Stimulated activated naive B cell treated with anti-CD40 and anti-IgM and Interleukin-4, amounts not matched to agents 10 μg/mL and 1 μg/mL and 100 μg/mL, for 72 hours (primary cell): ENCODE results near the gene SPO11.
A peak's percentile ranks its signal among the peaks of the same experiment; 100 is the strongest.

Experiments
- ATAC-seq, 2 donors: fragments of 150-1000 bp; cut with Tn5 transposase; replicated peaks; 2 replicates each; pipeline ENCODE4 v1.10.0; 2021; ENCODE audit warnings: moderate library complexity in 1 of 2
- DNase-seq: peaks from one replicate; pipeline ENCODE4 v3.0.0; 2021
- H3K27ac Mint-ChIP-seq: one replicate; pipeline ENCODE4 v1.8.0; 2022; ENCODE audit warnings: mild to moderate bottlenecking, mixed read lengths
- H3K27me3 Mint-ChIP-seq, 2 donors: one replicate each; pipeline ENCODE4 v1.8.0; 2022; ENCODE audit warnings: mixed read lengths in 2 of 2
- H3K36me3 Mint-ChIP-seq, 2 donors: one replicate each; pipeline ENCODE4 v1.8.0; 2022; ENCODE audit warnings: mixed read lengths in 2 of 2, mild to moderate bottlenecking in 1 of 2
- H3K4me1 Mint-ChIP-seq, 2 donors: one replicate each; pipeline ENCODE4 v1.8.0; 2022; ENCODE audit warnings: mixed read lengths in 2 of 2, mild to moderate bottlenecking in 1 of 2
- H3K4me3 Mint-ChIP-seq, 2 donors: one replicate each; pipeline ENCODE4 v1.8.0; 2022; ENCODE audit warnings: mild to moderate bottlenecking in 2 of 2, mixed read lengths in 2 of 2, moderate library complexity in 1 of 2
- H3K9me3 Mint-ChIP-seq, 2 donors: one replicate each; pipeline ENCODE4 v1.8.0; 2022; ENCODE audit warnings: mixed read lengths in 2 of 2, mild to moderate bottlenecking in 1 of 2

SPO11 gene

GRCh38 chr20:57391439-57392301 lies 62.1 kb downstream of the SPO11 start:
- ATAC-seq, result peak; percentile 10 to 19

GRCh38 chr20:57392512-57393271 lies 63.1 kb downstream of the SPO11 start:
- peaks cover 49 to 76% of the 10 kb centered on the region in 2 donors for H3K4me1 Mint-ChIP-seq
- ATAC-seq (peak; percentile 19 to 25), DNase-seq (peak; percentile 51)
- H3K36me3 Mint-ChIP-seq, result peaks cover 43 to 54% of the 10 kb centered on the region in 2 donors
- H3K27ac Mint-ChIP-seq, result peak overlapping the region; percentile 94
- peak overlapping the region; percentile 88 to 93 for H3K4me3 Mint-ChIP-seq
- H3K27me3 Mint-ChIP-seq, result no peaks in the 10 kb centered on the region
- no peaks in the 10 kb centered on the region for H3K9me3 Mint-ChIP-seq

More at GRCh38 chr20:57391439-57392301, 62.1 kb downstream of the SPO11 start:
- no peak for DNase-seq
- Mint-ChIP-seq H3K9me3 (no peaks in the 10 kb centered on the region), H3K27ac (peak overlapping the region; percentile 94), H3K27me3 (no peaks in the 10 kb centered on the region), H3K36me3 (peaks cover 35 to 45% of the 10 kb centered on the region in 2 donors), H3K4me3 (peak overlapping the region; percentile 88 to 93), H3K4me1 (peaks cover 41 to 65% of the 10 kb centered on the region in 2 donors)
